ENCODE measurements around the gene ZDHHC6.

GRCh38 chr10:112388548-112388947 lies 58.2 kb downstream of the ZDHHC6 start:
- TF ChIP-seq CTCF (IDR thresholded peaks at IDR 0.05) (no peak), POLR2A (IDR thresholded peaks at IDR 0.05) (no peak)
